Chondrocyte (in vitro differentiated cells): Measurements from ENCODE around the gene ADGB. TPM values are rescaled to one million over a fixed set of nuclear protein-coding genes. Genes with fewer than 3 reads are reported as not detected.
"Not testable (repeated sequence)": the region's sequence is repeated elsewhere in the genome, so short reads cannot be mapped to it uniquely, and the experiment has no call there.

Experiments used
- DNase-seq: peaks from one replicate; pipeline ENCODE4 v3.0.0; 2021; ENCODE audit warnings: mixed read lengths, low spot score
- H3K27ac Mint-ChIP-seq: one replicate; pipeline ENCODE4 v1.8.0; 2021; ENCODE audit warnings: mild to moderate bottlenecking, moderate library complexity, mixed read lengths; ENCODE audit not compliant: unreplicated experiment
- H3K27me3 Mint-ChIP-seq: 2 replicates; pipeline ENCODE4 v1.8.0; 2021; ENCODE audit warnings: low read depth, mixed read lengths
- H3K36me3 Mint-ChIP-seq: 2 replicates; pipeline ENCODE4 v1.8.0; 2021; ENCODE audit warnings: low read depth, mixed read lengths
- H3K4me1 Mint-ChIP-seq: 2 replicates; pipeline ENCODE4 v1.8.0; 2021; ENCODE audit warnings: low read depth, mild to moderate bottlenecking, mixed read lengths
- H3K4me3 Mint-ChIP-seq: one replicate; pipeline ENCODE4 v1.8.0; 2021; ENCODE audit warnings: mild to moderate bottlenecking, moderate library complexity, mixed read lengths; ENCODE audit not compliant: unreplicated experiment
- H3K9me3 Mint-ChIP-seq: 2 replicates; pipeline ENCODE4 v1.8.0; 2021; ENCODE audit warnings: low read depth, mixed read lengths
- total RNA-seq: library from RNA; stranded (reverse); gene quantifications from 3 replicates; pipeline ENCODE4 v1.2.1, GENCODE V29; 2021
- TF ChIP-seq, protein P1 (sequence below): fragments of 200-600 bp; sonication (generic); IDR thresholded peaks from 2 replicates; pipeline ENCODE4 v1.5.0; 2021; ENCODE audit warnings: antibody characterized with exemption, mild to moderate bottlenecking, moderate library complexity

Gene ADGB
- total RNA-seq, 1 donor from 2014 or later: not detected

DNA sequence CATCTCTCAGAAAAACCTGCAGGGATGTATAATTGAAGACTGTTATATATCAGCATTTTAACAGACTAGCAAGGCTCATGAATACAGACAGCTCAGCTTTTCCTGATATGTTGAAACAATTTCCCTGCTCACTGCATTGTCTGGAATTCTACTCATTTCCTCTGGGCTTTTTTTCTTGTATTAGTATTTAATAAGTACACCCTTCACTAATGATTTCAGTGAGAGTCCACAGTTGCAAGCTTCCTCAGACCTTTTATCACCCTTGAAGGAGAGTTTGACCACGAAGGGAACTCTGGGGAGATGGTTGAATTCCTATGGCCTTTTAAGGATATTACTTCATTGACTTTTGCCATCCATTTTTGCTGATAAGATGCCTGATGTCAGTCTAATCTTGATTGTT is 248.7 kb downstream of the ADGB start:
- H3K27ac Mint-ChIP-seq: no peak overlapping the region
- H3K4me3 Mint-ChIP-seq: no peak overlapping the region
- H3K36me3 Mint-ChIP-seq: no peaks in the 10 kb centered on the region
- H3K9me3 Mint-ChIP-seq: peaks cover 14% of the 10 kb centered on the region
- H3K4me1 Mint-ChIP-seq: peaks cover 32% of the 10 kb centered on the region
- TF ChIP-seq, protein P1, sequence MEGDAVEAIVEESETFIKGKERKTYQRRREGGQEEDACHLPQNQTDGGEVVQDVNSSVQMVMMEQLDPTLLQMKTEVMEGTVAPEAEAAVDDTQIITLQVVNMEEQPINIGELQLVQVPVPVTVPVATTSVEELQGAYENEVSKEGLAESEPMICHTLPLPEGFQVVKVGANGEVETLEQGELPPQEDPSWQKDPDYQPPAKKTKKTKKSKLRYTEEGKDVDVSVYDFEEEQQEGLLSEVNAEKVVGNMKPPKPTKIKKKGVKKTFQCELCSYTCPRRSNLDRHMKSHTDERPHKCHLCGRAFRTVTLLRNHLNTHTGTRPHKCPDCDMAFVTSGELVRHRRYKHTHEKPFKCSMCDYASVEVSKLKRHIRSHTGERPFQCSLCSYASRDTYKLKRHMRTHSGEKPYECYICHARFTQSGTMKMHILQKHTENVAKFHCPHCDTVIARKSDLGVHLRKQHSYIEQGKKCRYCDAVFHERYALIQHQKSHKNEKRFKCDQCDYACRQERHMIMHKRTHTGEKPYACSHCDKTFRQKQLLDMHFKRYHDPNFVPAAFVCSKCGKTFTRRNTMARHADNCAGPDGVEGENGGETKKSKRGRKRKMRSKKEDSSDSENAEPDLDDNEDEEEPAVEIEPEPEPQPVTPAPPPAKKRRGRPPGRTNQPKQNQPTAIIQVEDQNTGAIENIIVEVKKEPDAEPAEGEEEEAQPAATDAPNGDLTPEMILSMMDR: no peak
- DNase-seq: no peak
- H3K27me3 Mint-ChIP-seq: no peaks in the 10 kb centered on the region

DNA sequence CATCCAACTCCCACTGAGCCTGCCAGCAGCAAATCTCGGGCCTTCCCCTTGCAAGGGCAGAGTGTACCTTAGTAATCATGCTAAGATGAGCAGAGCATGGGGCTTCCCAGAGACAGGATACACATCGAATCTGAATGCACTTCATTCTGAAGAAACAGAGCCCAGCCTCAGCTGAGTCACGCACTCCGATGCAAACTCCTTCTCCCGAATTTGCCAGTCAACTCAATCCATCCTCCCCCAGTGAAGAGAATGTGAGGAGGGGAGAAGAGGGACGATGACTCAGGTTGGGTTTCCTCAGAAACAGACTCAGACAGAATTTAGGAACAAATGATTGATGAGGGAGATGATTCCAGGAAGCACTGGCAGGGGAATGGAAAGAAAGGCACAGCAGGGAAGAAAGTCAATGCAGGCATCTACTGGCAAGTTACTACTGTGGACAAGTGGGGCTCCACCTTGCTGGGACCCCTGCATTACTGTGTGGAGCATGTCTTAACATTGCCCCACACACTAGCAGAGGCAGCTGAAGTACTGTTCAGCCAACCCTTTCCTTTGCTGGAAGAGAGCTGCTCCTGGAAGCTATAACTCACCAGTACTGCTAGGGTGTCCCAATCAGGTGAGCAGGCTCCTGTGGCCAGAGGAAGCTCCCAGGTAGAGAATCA is 251.6 kb downstream of the ADGB start:
- peak overlapping the region; percentile 28 for H3K27ac Mint-ChIP-seq
- no peaks in the 10 kb centered on the region for H3K36me3 Mint-ChIP-seq
- DNase-seq: no peak
- H3K4me3 Mint-ChIP-seq: no peak overlapping the region
- peaks cover 32% of the 10 kb centered on the region for H3K4me1 Mint-ChIP-seq
- H3K27me3 Mint-ChIP-seq: no peaks in the 10 kb centered on the region
- TF ChIP-seq, protein P1: no peak
- peaks cover 14% of the 10 kb centered on the region for H3K9me3 Mint-ChIP-seq

DNA sequence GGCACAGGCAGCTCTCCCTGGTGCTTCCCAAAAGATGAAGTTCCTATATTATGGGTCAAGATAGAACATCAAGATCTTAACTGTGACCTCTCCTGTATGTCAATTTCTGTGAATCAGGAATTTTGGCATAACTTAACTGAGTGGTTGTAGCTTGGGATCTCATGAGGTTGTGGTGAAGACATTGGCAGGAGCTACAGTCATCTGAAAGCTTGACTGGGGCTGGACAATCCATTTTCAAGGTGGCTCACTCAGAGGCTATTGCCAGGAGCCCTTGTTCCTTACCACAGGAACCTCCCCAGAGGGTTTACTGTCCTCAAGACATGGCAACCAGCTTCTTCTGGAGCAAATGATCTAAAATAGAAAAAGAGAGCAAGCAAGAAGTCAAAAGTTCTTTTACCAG is 252.2 kb downstream of the ADGB start:
- DNase-seq: no peak
- TF ChIP-seq, protein P1: no peak
- Mint-ChIP-seq H3K4me1 (peaks cover 32% of the 10 kb centered on the region), H3K36me3 (no peaks in the 10 kb centered on the region), H3K27ac (no peak overlapping the region), H3K27me3 (no peaks in the 10 kb centered on the region), H3K9me3 (peaks cover 12% of the 10 kb centered on the region), H3K4me3 (no peak overlapping the region)

DNA sequence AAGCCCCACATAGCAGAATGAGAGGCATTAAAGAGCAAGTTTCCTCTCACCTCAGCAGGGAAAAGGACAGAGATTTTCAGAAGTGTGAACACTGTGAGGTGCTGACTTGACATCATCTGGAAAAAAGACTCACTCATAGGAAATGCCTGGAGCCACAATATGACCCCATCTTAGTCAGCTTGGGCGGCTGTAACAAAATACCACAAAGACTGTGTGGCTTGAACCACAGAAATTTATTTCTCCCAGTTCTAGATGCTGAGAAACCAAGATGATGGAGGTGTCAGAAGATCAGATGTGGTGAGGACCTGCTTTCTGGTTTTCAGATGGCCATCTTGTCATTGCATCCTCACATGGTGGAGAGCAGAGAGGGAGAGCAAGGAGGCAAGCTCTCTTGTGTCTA is 253.1 kb downstream of the ADGB start:
- H3K27ac Mint-ChIP-seq: no peak overlapping the region

DNA sequence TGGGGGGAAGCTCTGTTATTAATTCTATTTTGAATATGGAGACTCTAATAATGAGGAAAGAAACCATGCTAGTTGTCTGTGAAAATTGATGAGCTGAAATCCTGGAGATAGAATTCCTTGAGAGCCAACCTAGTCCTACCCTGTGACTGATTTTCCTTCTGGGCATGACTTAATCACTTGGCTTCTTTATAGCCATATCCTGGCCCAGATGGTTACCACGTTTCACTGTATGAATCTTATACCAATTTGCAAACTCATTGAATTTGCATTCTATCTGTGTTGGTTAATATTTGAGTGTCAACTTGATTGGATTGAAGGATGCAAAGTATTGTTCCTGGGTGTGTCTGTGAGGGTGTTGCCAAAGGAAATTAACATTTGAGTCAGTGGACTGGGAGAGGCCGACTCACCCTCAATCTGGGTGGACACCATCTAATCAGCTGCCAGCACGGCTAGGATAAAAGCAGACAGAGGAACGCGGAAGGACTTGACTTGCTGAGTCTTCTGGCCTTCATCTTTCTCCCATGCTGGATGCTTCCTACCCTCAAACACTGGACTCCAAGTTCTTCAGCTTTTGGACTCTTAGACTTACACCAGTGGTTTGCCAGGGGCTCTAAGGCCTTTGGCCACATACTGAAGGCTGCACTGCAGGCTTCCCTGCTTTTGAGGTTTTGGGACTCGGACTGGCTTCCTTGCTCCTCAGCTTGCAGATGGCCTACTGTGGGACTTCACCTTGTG is 255.9 kb downstream of the ADGB start:
- not testable (repeated sequence) for DNase-seq, H3K9me3 Mint-ChIP-seq, H3K27me3 Mint-ChIP-seq, H3K36me3 Mint-ChIP-seq, H3K27ac Mint-ChIP-seq, H3K4me3 Mint-ChIP-seq
- peaks cover 35% of the 10 kb centered on the region for H3K4me1 Mint-ChIP-seq

More for the DNA sequence above, 253.1 kb downstream of the ADGB start:
- Mint-ChIP-seq H3K4me3 (no peak overlapping the region), H3K4me1 (peaks cover 32% of the 10 kb centered on the region), H3K27me3 (no peaks in the 10 kb centered on the region), H3K36me3 (no peaks in the 10 kb centered on the region), H3K9me3 (peaks cover 10% of the 10 kb centered on the region)
- DNase-seq: no peak
- TF ChIP-seq, protein P1: no peak
